ENCODE data around the gene BAG2. TPM values are rescaled to one million over a fixed set of nuclear protein-coding genes. Genes with fewer than 3 reads are reported as not detected.
A peak's percentile ranks its signal among the peaks of the same experiment; 100 is the strongest.

Gene BAG2
- total and polyA plus RNA-seq, 2 experiments from 2014 or later, result 8.7 to 10.5 TPM

DNA sequence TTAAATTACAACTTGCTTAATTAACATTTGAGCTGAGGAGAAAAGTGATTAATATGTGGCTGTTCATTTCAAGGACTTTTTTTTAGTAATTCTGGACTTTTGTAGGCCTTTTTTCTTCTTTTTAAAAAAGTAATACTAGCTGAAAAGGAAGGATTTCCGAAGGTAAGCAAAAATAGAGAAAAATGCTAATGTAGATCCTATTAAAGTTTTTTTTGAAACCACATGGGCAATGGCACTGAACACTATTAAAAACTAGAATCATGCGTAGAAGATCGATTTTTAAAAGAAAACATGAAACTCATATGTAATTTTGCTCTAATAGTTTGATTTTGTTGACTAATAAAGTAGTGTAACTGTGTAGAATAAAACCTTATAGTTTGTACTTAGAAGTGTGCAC lies 2.4 kb downstream of the BAG2 start:
- Histone ChIP-seq H3K27me3 (no peaks in the 10 kb centered on the region), H3K4me3 (peak overlapping the region; percentile 3), H3K9me3 (ENCODE audit: low read depth) (no peaks in the 10 kb centered on the region), H3K4me2 (peak overlapping the region; percentile 85), H3K36me3 (replicated peaks; ENCODE audit: insufficient read depth, low read depth) (no peaks in the 10 kb centered on the region), H3K79me2 (peaks cover 60% of the 10 kb centered on the region), H2AFZ (no peak overlapping the region), H3K27ac (peak overlapping the region; percentile 84), H3K9me2 (replicated peaks; ENCODE audit: insufficient read depth) (no peaks in the 10 kb centered on the region), H4K20me1 (ENCODE audit: insufficient read depth, poor library complexity, severe bottlenecking) (no peaks in the 10 kb centered on the region), H3K4me1 (ENCODE audit: insufficient read depth) (no peaks in the 10 kb centered on the region)
- TF ChIP-seq EZH2phosphoT487 (IDR thresholded peaks at IDR 0.05; ENCODE audit: low read depth, severe bottlenecking, unreplicated experiment), result no peak
- TF ChIP-seq EZH2 (IDR thresholded peaks at IDR 0.05; ENCODE audit: borderline replicate concordance), result no peak
- TF ChIP-seq, protein P1, sequence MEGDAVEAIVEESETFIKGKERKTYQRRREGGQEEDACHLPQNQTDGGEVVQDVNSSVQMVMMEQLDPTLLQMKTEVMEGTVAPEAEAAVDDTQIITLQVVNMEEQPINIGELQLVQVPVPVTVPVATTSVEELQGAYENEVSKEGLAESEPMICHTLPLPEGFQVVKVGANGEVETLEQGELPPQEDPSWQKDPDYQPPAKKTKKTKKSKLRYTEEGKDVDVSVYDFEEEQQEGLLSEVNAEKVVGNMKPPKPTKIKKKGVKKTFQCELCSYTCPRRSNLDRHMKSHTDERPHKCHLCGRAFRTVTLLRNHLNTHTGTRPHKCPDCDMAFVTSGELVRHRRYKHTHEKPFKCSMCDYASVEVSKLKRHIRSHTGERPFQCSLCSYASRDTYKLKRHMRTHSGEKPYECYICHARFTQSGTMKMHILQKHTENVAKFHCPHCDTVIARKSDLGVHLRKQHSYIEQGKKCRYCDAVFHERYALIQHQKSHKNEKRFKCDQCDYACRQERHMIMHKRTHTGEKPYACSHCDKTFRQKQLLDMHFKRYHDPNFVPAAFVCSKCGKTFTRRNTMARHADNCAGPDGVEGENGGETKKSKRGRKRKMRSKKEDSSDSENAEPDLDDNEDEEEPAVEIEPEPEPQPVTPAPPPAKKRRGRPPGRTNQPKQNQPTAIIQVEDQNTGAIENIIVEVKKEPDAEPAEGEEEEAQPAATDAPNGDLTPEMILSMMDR (IDR thresholded peaks at IDR 0.05; ENCODE audit: poor library complexity), result no peak
- no peak for DNase-seq (ENCODE audit: low spot score)
- 91% methylated on average over 3 of the region's 3 CpGs for WGBS (ENCODE audit: low lambda C conversion rate, missing lambda C conversion rate)

DNA sequence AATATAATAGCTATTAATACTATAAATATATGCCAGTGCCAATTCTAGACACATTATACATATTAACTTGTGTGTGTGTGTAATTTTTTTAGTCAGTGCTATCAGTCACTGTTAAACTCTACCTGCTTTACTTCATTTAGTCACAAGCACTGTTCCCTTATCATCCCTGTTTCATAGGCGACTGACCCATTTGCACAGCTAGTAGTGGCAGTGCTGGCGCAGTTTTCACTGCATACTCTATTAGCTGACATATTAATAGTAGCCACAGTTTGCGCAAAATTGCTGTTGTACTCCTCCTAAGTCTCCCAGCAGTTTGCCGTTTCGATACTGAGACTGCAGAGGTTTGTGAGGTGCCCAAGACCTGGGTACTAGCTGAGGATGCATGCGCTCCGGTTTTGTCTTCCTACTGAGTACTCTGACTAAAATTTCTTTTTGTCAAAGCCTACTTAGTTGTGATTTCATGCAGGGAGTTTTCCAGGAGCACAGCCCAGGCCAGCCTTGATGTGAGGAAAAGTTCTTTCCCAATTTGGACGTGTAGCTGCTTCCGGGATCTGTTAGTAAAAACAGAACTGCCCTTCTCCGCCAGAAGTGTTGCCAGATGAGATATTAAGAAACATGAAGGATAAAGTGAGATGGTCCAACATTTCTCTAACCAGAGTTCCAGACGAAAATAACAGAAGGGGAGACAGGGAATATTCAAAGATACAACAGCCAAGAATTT lies 5.6 kb downstream of the BAG2 start:
- TF ChIP-seq EZH2phosphoT487 (IDR thresholded peaks at IDR 0.05; ENCODE audit: low read depth, severe bottlenecking, unreplicated experiment), result no peak
- TF ChIP-seq EZH2 (IDR thresholded peaks at IDR 0.05; ENCODE audit: borderline replicate concordance), result no peak
- TF ChIP-seq, protein P1 (IDR thresholded peaks at IDR 0.05; ENCODE audit: poor library complexity), result no peak
- peaks cover 77% of the 10 kb centered on the region for H3K79me2 ChIP-seq
- no peaks in the 10 kb centered on the region for H3K9me3 ChIP-seq (ENCODE audit: low read depth)
- H3K4me2 ChIP-seq, result peak overlapping the region; percentile 22
- H2AFZ ChIP-seq, result no peak overlapping the region
- H4K20me1 ChIP-seq (ENCODE audit: insufficient read depth, poor library complexity, severe bottlenecking), result no peaks in the 10 kb centered on the region
- no peaks in the 10 kb centered on the region for H3K4me1 ChIP-seq (ENCODE audit: insufficient read depth)
- no peaks in the 10 kb centered on the region for H3K9me2 ChIP-seq (replicated peaks; ENCODE audit: insufficient read depth)
- no peaks in the 10 kb centered on the region for H3K27me3 ChIP-seq
- no peaks in the 10 kb centered on the region for H3K36me3 ChIP-seq (replicated peaks; ENCODE audit: insufficient read depth, low read depth)
- no peak overlapping the region for H3K4me3 ChIP-seq
- H3K27ac ChIP-seq, result peak overlapping the region; percentile 33
- 83% methylated on average over 11 of the region's 11 CpGs for WGBS (ENCODE audit: low lambda C conversion rate, missing lambda C conversion rate)
- peak; percentile 21 for DNase-seq (ENCODE audit: low spot score)

DNA sequence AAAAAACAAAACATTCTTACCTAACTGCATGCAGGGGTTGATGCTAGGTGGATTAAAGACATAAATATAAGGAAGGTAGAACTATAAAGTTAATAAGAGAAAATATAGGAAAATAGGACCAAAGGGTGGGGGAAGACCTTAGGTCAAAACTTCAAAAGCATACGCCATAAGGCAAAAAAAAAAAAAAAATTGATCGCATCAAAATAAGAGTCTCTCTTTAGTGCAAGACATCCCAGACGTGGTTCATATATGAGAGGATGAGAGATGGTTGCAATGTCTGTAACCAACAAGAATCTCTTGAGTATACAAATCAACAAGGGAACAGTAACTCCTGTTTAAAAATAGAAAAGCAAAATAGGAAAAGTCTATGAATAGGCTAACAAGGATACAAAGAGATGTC lies 8.5 kb downstream of the BAG2 start:
- WGBS (ENCODE audit: low lambda C conversion rate, missing lambda C conversion rate), result 86% methylated on average over 3 of the region's 3 CpGs
- H3K4me2 ChIP-seq, result no peak overlapping the region
- no peak overlapping the region for H3K27ac ChIP-seq
- no peak for TF ChIP-seq EZH2phosphoT487 (IDR thresholded peaks at IDR 0.05; ENCODE audit: low read depth, severe bottlenecking, unreplicated experiment)
- no peak for TF ChIP-seq EZH2 (IDR thresholded peaks at IDR 0.05; ENCODE audit: borderline replicate concordance)
- TF ChIP-seq, protein P1 (IDR thresholded peaks at IDR 0.05; ENCODE audit: poor library complexity), result no peak
- no peaks in the 10 kb centered on the region for H4K20me1 ChIP-seq (ENCODE audit: insufficient read depth, poor library complexity, severe bottlenecking)
- H2AFZ ChIP-seq, result no peak overlapping the region
- H3K27me3 ChIP-seq, result no peaks in the 10 kb centered on the region
- peaks cover 49% of the 10 kb centered on the region for H3K79me2 ChIP-seq
- no peaks in the 10 kb centered on the region for H3K36me3 ChIP-seq (replicated peaks; ENCODE audit: insufficient read depth, low read depth)
- no peak overlapping the region for H3K4me3 ChIP-seq
- no peaks in the 10 kb centered on the region for H3K9me2 ChIP-seq (replicated peaks; ENCODE audit: insufficient read depth)
- no peaks in the 10 kb centered on the region for H3K9me3 ChIP-seq (ENCODE audit: low read depth)
- H3K4me1 ChIP-seq (ENCODE audit: insufficient read depth), result no peaks in the 10 kb centered on the region
- no peak for DNase-seq (ENCODE audit: low spot score)
